LHCN-M2 (cell line): ENCODE measurements around the gene ARAF. TPM values are rescaled to one million over a fixed set of nuclear protein-coding genes. Genes with fewer than 3 reads are reported as not detected.
"Not testable (repeated sequence)": the region's sequence is repeated elsewhere in the genome, so short reads cannot be mapped to it uniquely, and the experiment has no call there.

Experiments
- DNase-seq: peaks from one replicate; pipeline ENCODE4 v3.0.0-alpha.2; 2012; ENCODE audit warnings: low read depth
- polyA plus RNA-seq: library from polyadenylated mRNA; unstranded; fragments of >200 nt; gene quantifications from one replicate; pipeline ENCODE4 v1.2.1, GENCODE V29; 2012; ENCODE audit warnings: missing spikeins
- total RNA-seq: library from RNA; depleted of rRNA; stranded (reverse); fragments of >200 nt; gene quantifications from 2 replicates; pipeline ENCODE4 v1.2.3, GENCODE V29; 2014; rRNA removed

Gene ARAF
- total RNA-seq, result 28.0 and 34.0 TPM in 2 replicates
- 46.2 TPM for polyA plus RNA-seq

GRCh38 chrX:47560934-47561658, at the start of gene ARAF:
ARAF (plus strand) TSS chrX:47561205; CDS start chrX:47562968, 1,763 bp downstream.
- DNase-seq, result peak; percentile 99

GRCh38 chrX:47512383-47512782, 48.6 kb upstream of the ARAF start:
- not testable (repeated sequence) for DNase-seq

GRCh38 chrX:47513034-47513965, 47.7 kb upstream of the ARAF start:
- DNase-seq, result not testable (repeated sequence)

GRCh38 chrX:47514533-47515235, 46.3 kb upstream of the ARAF start:
- DNase-seq, result peak; percentile 61

GRCh38 chrX:47515941-47516665, 44.9 kb upstream of the ARAF start:
- DNase-seq, result peak; percentile 56

GRCh38 chrX:47518144-47518543, 42.9 kb upstream of the ARAF start:
- no peak for DNase-seq

- DNase-seq, result peak; percentile 53
Observed at GRCh38 chrX:47523297-47523696, 37.7 kb upstream of the ARAF start.

- DNase-seq, result no peak
Observed at GRCh38 chrX:47523713-47524166, 37.3 kb upstream of the ARAF start.

GRCh38 chrX:47529548-47529947, 31.5 kb upstream of the ARAF start:
- no peak for DNase-seq

- DNase-seq, result no peak
Observed at GRCh38 chrX:47530049-47530448, 31.0 kb upstream of the ARAF start.

- no peak for DNase-seq
Observed at GRCh38 chrX:47539860-47540259, 21.1 kb upstream of the ARAF start.

GRCh38 chrX:47540754-47541538, 20.1 kb upstream of the ARAF start:
- DNase-seq, result peak; percentile 91

GRCh38 chrX:47543496-47543895, 17.5 kb upstream of the ARAF start:
- no peak for DNase-seq

- peak; percentile 91 for DNase-seq
Observed at GRCh38 chrX:47556045-47556623, 4.9 kb upstream of the ARAF start.

GRCh38 chrX:47558436-47558835, 2.6 kb upstream of the ARAF start:
- no peak for DNase-seq

- no peak for DNase-seq
Observed at GRCh38 chrX:47560179-47560933, 649 bp upstream of the ARAF start.

- no peak for DNase-seq
Observed at GRCh38 chrX:47561659-47562151, 700 bp downstream of the ARAF start.

- peak; percentile 29 for DNase-seq
Observed at GRCh38 chrX:47562615-47563243, 1.7 kb downstream of the ARAF start.
